ENCODE measurements around the gene NUBP1.

DNA sequence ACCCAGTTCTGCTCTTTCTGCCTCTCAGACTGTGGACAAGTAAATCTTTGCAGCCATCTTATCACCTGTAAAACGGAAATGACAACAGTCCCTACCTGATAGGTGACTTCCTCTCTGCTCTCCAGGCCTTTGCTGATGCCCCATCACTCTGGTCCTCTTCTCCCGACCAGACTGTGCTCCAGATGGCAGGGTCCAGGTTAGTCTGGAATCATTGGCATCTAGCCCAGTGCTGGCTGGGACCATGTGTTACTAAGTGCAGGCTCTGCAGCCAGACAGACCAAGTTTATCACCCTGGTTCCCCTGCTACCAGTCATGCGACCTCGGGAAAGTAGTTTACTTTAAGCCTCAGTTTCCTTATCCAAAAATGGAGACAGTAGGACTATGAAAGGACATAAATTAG, 1.8 kb upstream of the NUBP1 start:
- TF ChIP-seq, protein P1, sequence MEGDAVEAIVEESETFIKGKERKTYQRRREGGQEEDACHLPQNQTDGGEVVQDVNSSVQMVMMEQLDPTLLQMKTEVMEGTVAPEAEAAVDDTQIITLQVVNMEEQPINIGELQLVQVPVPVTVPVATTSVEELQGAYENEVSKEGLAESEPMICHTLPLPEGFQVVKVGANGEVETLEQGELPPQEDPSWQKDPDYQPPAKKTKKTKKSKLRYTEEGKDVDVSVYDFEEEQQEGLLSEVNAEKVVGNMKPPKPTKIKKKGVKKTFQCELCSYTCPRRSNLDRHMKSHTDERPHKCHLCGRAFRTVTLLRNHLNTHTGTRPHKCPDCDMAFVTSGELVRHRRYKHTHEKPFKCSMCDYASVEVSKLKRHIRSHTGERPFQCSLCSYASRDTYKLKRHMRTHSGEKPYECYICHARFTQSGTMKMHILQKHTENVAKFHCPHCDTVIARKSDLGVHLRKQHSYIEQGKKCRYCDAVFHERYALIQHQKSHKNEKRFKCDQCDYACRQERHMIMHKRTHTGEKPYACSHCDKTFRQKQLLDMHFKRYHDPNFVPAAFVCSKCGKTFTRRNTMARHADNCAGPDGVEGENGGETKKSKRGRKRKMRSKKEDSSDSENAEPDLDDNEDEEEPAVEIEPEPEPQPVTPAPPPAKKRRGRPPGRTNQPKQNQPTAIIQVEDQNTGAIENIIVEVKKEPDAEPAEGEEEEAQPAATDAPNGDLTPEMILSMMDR (IDR thresholded peaks at IDR 0.05; ENCODE audit: insufficient read depth, low read length, poor library complexity, severe bottlenecking) = no peak
- TF ChIP-seq EZH2phosphoT487 (conservative IDR thresholded peaks at IDR 0.05; ENCODE audit: low read length) = no peak
